OCI-LY1 (cell line): ENCODE data around the gene CSTB.

Experiments used
- CTCF ChIP-seq: fragments of 200-600 bp; sonication (generic), shearing (Covaris generic); IDR thresholded peaks from 2 replicates; pipeline ENCODE4 v1.5.1; 2017; ENCODE audit warnings: mild to moderate bottlenecking, antibody characterized with exemption, low read length, moderate library complexity, mixed read lengths
- EZH2 ChIP-seq: fragments of 200-600 bp; sonication (generic), shearing (Covaris generic); IDR thresholded peaks from 2 replicates; pipeline ENCODE4 v1.8.0; 2017; ENCODE audit warnings: borderline replicate concordance, mixed run types, mild to moderate bottlenecking, antibody characterized with exemption, low read length, moderate library complexity, mixed read lengths

- TF ChIP-seq CTCF (no peak), EZH2 (no peak)
These were observed 16.3 kb upstream of the CSTB start for GRCh38 chr21:43792406-43792805.
